Fibroblast of skin of back (primary cell): Measurements from ENCODE around the gene CMTM4. TPM values are rescaled to one million over a fixed set of nuclear protein-coding genes. Genes with fewer than 3 reads are reported as not detected.
A peak's percentile ranks its signal among the peaks of the same experiment; 100 is the strongest.

Experiments
- DNase-seq: peaks from one replicate; pipeline ENCODE4 v3.0.0-alpha.2; 2013
- polyA plus RNA-seq, 2 experiments: library from polyadenylated mRNA; unstranded; fragments of 120-200 nt; gene quantifications; one replicate each; pipeline ENCODE4 v1.2.1, GENCODE V29; 2013; ENCODE audit not compliant: insufficient read length in 2 of 2

CMTM4 gene
- 14.6 TPM for polyA plus RNA-seq (2013, experiment 1 of 2; ENCODE audit: insufficient read length)
- 16.5 TPM for polyA plus RNA-seq (2013, experiment 2 of 2; ENCODE audit: insufficient read length)

DNA sequence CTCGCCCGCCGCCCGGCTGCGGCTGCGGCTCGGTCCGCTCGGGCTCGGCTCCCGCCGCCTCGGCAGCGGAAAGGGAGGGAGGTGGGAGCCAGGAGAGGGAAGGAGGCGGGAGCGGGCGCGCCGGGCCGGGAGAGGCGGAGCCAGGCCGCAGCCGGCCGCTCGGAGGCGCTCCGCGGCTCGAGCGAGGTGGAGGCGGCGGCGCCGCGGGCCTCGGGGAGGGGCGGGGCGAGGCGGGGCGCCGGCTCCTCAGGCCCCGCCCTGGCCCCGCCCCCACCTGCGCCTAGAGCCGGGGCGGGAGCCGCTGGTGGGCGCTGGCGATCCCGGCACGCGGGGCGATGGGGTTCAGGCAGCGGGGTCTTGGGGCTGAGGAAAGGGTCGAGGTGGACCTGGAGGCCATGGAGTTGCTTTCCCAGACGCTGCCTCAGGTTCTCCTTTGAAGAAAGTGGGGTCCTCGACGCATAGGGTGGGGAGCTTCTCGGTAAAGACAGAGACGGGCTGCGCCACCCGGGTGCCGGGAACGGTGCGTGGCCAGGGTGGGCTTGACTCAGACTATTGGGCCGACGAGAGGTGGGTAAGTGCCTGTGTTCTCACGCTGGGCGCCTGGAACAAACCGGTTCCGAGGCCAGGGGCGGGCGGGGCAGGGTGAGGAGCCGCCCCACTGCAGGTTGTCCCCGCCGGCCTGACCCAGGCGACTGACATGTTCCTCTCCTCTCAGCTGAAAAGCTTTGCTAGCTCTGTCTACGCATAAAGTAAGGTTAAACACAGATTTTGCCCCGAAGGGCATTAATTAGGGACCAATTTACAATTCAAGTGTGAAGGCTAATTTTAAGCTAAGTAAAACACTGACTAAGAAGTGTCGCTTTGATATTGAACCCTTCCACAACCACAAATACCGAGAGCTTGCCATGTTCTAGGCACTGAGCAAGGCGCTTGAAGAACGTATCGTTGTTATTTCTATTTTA, at the start of gene CMTM4:
TSS of gene CMTM4 (minus strand) at position 75 of the 962 bp plus-strand sequence. CDS start 218 bp downstream, outside the sequence.
- peak; percentile 89 for DNase-seq

DNA sequence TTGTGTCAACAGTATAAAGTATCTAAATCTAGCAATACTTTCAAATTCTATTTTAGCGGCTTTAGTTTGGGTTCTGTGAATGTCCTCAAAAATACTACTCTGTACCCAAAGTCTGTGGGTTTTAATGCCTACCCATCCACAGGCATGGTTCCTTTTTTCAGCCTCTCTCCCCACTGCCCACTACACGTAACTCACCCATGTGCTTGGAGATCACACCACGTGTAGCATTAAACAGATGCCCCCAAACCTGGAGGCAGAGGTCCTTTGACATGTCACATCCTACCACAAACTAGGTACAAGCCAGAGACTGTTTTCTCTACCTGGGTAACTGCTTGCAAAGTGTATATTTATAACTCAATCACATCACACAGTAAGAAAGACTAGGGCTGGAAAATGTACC, 49.5 kb upstream of the CMTM4 start:
- no peak for DNase-seq

DNA sequence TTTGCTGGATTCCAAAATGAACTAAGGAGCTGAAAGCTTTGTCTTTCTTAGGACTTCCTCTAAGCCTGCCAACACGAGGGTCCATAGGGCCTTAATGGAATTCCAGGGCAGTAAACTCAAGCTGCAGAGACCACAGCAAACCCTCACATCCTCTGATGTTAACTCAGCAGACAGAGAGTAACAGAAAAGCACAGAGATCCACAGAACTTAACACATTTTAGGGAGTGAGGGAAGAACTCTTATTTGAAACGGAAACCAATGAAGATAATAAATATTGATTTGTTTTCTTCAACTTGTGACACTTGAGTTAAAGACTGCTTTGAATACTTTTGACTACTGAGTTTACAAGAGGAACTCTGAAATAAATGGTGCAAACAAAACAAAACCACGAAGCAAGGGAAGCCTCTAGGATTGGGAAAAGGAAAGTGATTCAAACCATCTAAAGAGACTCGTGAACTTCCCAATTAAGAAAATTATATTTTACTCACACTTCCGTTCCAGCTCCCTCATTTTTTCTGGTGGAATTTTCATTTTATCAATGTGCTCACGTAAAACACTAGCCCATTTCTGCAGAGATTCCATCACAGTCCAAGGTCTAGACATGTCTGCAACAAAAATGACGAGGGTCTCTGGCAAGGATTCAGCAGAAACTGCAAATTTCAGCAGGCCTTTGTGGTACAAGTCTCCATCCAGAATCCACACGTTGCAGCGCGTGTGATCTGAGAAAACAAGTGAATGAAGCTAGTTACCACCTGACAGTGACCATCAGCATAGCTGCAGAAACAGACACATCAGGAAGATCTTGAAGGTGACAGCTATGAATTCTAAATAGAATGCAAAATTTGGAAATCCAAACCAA, 45.6 kb upstream of the CMTM4 start:
- DNase-seq = peak; percentile 46

DNA sequence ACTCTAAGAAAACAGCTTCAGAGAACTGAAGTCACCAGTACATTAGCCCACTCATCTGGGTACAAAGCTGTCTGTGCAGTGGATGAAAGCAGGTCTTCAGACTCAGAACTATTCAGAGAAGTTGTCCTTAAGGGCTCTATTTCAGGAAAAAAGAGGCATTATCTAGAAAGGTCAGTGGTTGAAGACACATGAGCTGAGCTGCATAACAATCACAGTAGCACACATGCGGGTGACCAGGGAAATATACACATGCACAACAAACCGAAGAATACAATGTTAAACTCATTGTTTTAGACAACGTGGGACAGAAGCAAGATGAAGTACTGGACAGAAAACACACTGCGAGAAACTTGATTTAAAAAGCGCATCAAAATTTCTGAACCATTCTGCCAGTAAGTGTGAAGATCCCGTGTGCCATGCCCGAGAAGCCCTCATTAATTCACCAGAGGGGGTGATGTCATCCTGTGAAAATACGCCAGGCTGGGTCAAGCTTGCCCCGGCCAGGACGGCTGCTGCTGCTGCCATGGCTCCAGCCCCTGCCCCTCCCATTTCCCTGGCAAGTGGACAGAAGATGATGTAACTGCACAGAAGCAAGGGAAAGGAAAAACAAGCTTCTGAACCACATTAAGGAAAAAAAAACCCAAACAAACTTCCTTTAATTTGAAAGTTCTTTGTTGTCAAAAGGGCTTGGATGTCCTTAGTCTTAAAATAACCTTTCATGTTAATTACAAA, 44.8 kb upstream of the CMTM4 start:
- DNase-seq = peak; percentile 91

DNA sequence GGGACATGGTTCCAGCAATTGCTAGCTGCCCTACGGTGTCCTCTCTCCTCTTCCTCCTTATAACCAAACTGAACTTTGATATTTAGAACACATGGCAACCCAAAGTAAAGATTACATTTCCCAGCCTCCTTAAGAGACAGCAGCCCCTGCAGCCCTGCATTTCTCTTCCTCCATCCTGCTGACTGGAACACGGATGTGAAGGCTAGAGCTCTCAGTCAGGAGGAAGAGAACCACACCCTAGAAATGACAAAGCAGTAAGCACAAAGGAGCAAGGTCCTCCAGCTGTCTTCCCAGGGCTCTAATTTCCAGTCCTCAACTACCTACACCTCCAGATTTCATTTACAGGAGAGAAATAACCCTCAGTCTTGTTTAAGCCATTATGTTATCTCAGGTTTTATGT, 44.0 kb upstream of the CMTM4 start:
- DNase-seq = peak; percentile 55

DNA sequence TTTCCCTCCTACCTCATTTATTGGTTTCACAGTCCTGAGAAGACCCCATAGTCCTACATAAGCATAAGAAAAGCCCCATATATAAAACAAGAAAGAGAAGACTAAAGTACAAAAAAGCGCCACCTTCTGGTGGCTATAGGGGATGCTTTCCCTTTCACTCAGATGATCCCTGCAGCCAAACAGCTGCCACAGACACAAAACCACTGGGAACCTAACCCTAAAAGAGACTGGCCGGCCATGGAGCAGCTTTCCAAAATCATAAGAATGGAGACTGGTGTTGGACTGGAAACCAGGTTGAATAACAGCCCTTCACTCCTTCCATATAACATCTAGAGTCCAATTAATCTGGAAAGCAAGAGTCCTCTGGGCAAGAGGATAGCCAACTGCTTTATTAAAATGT, 43.5 kb upstream of the CMTM4 start:
- peak; percentile 44 for DNase-seq

DNA sequence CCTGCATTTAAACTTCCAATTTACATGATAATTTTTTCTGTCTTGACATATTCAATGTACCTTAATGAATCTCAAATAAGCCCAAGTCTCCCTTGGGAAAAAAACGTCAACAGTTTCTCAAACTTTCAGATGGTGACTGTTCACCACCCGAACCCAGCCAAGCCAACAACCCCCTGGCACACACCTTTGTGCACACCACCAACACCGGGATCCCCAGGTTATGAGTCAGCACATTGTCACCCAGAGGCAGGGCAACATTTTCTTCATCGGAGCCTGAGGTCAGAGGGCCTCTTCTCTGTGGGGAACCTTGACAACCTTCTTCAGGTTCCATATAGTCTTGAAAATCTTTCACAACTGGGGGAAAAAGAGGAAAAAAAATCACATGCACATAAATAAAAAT, 39.3 kb upstream of the CMTM4 start:
- no peak for DNase-seq

DNA sequence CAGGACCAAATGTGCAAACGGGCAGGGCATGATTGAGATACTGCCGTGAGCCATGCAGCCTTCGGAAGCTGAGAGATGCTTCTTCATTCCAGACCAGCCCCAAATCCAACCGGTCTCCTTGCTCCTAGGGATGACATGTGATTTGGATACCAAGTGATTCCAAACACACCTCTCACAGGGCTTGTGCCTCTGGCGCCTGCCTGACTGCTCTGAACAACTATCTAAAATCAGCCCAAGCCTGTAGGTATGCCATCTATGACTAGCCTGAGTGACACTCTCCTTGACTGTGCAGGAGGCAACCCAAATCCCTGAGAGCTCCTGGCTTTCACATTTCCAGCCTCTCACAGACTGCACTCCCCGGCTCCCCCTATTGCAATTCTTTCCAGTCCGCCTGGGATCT, 34.6 kb upstream of the CMTM4 start:
- DNase-seq = no peak

DNA sequence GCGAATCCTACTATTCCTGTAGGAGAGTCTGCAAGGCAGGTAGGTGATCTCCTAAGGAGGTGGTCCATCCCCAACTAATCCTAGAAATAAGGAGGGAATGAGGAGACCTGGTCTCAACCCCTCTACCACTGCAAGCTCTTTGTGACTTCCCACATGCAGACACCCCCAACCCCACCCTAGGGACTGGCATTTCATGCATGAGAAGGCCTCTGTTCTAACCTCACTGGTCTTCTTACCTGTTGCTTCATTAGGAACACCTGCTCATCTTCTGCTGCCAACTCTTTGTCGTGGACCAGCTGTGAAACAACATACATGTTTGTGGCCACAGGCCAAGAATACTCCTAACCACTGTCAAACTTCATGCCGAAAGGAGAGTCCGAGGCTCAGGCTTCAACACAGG, 32.3 kb upstream of the CMTM4 start:
- DNase-seq = no peak

DNA sequence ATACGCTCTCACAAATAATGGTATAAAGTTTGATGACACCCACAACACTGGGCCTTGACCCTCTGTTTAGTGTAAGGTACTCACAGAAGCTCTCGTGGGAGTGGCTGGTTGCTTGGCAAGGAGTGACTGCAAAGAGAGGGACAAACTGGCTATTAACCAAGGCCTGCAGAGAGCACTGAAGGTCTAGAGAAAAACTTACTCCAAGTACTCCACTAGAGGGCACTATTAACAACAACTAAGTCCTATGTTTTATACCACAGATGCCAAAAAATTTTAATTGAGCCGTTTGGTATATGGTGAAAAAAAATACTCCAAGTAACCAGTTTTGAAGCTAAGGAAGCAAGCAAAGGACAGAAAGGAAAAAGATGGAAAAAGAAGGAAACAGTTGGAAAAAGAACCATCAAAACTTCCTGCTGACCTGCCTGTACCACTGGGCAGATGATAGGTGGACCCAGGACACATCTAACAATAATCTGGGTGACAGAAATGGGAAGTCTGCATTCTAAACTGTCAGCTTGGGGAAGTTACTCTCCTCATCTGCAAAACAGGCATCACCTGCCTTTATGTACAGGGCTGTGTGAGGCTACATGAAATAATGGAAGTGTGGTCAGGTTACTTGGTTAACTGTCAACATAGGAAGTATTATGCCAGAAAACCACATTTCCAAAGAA, 31.7 kb upstream of the CMTM4 start:
- DNase-seq = peak; percentile 67

DNA sequence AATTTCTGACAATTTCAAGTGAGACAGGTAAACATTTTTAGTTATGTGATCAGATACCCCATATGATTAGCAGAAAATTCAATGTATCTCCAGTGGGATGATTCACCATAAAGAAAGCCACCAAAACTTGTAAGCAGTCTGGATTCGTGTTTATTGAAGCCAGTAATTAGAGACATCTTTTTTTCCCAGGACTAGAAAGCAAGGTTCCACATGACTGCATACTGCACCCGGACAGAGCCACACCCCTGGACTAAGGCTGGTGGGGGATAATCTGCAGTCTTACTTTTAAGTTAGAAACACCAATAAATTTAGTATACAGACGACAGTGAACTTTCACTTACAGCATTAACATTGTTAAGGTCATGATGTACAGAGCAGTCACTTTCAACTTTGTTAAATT, 24.2 kb upstream of the CMTM4 start:
- DNase-seq = peak; percentile 56

DNA sequence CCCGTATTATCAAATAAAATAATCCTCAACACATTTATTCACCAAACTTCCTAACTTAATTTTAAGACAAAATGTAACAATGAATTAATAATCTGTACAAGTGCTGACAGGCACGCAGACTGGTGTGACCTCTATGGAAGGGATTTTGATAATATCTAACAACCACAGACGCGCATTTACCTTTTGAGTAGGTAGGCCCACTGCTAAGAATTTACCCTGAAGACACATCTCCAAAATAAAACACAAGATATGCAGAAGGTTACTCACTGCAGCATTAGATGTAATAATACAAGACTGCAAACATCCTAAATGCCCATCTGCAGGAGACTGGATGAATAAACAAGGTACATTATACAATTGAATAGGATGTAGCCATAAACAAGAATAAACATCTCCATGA, 22.7 kb upstream of the CMTM4 start:
- no peak for DNase-seq

DNA sequence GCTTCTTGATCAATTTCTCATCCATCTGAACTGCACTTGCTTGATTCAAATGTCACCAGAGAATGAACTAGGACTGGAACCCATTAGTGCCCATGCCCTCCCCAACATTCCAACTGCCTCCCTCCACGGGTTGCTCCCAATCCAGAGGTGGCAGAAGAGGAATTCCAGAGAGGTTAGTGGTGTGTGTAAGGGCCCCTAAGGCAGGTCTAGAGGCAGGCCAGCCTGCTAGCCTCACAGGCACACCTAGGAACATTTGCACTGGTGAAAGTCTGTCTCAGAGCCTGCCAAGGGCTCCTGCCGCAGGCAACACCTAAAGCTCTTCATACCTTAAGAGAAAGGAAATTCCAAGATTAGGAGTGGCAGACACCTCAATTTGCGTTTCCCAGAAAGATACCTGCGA, 21.2 kb upstream of the CMTM4 start:
- DNase-seq = no peak

DNA sequence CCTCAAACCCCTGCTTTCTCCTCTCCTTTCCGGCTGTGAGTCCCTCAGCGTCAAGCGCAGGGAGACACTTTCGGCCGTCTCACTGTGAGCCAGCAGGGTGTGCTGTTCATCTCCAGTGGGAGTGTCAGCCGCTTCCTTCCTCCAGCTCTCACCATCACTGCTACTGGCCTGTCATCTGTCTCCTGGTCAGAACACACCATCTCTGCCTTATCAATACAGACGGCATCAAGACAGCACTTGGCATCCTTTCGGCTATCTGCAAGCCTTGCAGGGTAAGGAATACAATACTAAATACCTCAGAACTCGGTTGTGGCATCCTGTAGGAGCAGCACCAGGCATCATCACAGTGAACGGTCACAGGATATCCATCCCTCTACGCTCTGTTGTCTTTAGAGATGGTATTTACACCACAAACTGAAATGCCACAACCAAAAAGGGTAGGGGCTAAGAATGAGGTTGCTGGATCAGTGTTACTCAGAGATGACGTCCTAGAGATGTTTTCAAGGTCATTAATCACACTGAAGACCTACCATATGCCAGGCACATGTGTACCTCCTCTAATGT, 20.7 kb upstream of the CMTM4 start:
- DNase-seq = peak; percentile 59

DNA sequence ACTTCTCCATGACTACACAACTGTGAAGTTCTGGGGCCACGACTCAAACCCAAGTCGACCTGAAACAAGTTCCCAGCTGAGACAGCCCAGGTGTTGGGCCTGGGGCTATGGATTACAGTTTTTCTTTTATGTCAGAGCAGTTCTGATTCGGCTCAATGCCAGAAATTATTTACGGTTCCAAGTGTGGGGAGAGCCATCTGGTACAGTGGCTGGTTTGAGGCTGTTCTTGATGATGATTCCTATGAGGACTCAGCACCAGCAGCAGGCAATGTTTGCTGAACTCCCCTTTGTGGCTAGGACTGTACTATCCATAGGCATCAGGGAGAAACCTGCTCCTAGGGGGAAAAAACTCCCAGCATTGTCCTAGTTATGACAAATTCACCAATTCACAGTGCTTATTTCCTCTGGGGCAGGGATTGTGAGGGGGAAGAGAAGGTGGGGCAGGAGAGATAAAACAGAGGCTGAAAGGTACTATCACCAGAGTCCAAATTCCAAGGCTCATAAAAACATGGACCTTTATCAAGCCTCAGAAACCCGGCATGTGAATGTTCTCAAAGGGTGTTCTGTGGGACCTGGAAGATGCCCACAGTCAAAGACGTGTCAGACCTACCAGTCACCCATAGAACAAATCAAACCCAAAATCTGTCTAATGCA, 18.2 kb upstream of the CMTM4 start:
- DNase-seq = no peak

DNA sequence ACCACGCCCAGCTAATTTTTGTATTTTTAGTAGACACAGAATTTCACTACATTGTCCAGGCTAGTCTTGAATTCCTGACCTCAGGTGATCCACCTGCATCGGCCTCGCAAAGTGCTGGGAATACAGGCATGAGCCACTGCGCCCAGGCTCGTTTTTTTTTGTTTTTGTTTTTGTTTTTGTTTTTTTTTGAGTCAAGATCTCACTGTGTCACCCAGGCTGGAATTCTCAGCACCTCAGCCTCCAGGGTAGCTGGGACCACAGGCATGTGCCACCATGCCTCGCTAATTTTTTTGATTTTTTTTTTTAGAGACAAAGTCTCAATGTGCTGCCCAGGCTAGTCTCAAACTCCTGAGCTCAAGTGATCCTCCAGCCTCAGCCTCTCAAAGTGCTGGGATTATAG, 17.5 kb upstream of the CMTM4 start:
- DNase-seq = no peak

DNA sequence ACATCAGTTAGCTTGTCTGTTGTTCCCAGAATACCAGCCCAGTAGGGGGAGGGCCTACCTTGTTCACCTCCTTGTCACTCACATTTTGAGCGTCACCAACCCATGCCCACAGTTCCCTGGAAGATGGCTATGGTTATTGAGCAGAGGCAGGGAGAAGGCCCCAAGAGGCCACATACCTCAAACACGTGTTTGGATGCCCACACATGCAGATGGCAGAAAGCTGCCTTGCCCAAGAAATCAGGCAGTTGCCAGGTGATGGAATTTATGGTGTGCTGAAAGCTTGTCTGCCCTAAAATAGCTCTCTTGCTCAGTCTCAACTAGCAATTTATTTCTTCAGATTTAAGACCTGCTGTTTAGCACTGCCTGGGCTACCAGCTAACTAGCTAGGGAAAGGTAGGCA, 16.5 kb upstream of the CMTM4 start:
- no peak for DNase-seq

DNA sequence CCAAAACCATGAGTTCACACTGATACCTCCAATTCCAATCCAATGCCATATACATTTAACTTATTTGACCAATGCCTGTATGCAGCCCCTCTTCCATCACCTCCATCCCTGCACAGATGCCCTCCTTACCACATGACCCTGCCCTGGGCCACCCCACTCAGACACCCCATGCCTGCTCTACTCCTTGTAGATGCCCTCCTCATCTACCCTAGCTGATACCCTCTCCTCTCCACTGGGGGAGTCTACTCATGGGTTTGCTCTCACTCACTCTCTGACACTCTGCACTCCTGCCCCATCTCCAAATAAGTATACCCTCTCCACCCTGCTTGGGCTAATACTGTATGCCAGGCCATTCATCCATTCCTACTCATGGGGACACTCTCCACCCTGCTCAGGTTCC, 16.0 kb upstream of the CMTM4 start:
- DNase-seq = no peak

DNA sequence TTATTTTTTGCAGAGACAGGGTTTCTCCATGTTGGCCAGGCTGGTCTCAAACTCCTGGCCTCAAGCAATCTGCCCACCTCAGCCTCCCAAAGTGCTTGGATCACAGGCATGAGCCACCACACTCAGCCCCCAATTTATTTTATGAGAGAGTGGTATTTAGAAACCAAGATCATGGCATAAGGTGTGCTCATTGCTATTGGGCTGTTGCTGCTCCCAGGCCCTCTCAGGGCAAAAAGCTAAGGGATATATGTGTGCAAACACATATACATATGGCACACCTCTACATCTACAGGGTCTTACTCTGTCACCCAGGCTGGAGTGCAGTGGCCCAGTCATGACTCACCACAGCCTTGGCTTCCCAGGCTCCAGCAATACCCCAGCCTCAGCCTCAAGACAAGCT, 15.0 kb upstream of the CMTM4 start:
- no peak for DNase-seq

DNA sequence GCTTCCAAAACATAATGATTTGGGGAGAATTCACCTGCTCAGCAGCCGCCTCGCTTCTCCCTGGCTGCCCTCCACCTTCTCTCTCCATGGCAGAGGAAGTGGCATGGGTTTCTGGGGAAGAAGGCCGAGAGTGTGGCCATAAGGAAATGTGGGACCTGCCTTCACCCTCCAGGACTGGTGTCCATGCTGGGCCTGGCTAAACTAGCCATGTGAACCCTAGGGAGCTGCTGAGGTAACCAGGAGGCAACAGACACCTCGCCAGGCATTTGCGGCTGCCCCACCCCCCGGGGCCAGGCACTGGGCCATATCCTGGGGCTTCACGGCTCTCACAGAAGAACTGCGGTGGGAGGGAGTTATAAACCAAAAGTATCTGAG, 9.9 kb upstream of the CMTM4 start:
- no peak for DNase-seq

DNA sequence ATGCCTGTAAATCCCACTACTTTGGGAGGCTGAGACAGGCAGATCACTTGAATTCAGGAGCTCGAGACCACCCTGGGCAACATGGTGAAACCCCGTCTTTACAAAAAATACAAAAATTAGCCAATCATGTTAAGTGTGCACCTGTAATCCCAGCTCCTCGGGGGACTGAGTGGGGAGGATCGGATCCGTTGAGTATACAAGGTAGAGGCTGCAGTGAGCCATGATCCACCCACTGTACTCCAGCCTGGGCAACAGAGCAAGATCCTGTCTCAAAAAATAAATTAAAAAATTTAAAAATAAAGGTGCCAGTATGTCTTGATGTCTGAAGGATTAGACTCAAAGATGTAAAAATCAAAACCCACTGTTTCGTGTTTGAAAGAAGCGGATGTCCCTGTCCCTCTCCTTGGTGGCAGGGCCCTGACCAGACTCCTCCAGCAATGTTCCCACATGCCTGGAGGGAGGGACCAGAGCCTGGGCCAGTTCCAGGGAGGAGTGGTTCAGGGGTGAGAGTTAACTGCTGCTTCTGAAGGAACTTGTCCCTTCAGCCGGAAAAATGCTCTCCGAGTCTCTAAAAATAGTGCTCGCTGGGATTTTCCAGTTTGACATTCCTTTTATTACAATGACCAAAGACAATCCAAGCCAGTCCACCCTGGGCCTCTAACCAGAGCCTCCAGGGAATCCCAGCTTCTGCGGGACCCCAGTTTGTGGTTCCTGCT, 9.4 kb upstream of the CMTM4 start:
- DNase-seq = peak; percentile 70
